ENCODE results near the gene CORO1C. TPM values are rescaled to one million over a fixed set of nuclear protein-coding genes. Genes with fewer than 3 reads are reported as not detected.

Gene CORO1C
- total RNA-seq, 1 donor from 2014 or later: 285 TPM

DNA sequence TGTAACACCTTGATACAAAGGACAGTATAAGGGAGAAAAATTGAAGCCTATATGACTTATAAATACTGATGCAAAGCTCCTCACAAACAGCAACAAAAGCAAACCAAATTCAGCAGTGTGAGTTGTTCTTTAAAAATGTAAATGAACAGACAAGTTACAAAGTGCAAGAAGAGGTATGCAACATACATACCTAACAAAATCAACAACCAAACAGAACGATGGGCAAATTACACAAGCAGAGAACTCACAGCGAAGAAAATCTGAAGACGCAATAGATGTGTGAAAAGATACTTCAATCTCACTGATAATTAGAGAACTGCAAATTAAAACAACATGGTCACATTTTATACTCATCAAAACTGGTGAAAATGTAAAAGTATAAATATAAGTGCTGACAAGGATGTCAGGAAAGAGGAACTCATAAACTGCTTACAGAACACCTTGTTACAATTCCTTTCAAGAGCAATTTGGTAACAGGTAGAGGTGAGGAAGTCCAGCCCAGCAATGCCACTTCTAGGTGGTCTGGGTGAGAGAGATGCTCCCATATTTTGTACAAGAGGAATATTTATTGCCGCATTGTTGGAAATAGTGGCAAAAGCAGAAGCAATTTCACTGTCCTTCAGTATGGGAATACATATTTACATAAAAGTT is 47.3 kb downstream of the CORO1C start:
- peaks cover 14% of the 10 kb centered on the region for H3K4me1 Mint-ChIP-seq (ENCODE audit: low read depth, unreplicated experiment)
- peaks cover 1% of the 10 kb centered on the region for H3K9me3 Mint-ChIP-seq (ENCODE audit: unreplicated experiment)
- DNase-seq: no peak
- H3K4me3 Mint-ChIP-seq (ENCODE audit: unreplicated experiment): no peak overlapping the region
- no peak overlapping the region for H3K27ac Mint-ChIP-seq (ENCODE audit: unreplicated experiment)
- H3K36me3 Mint-ChIP-seq (ENCODE audit: unreplicated experiment): no peaks in the 10 kb centered on the region
- peaks cover 2% of the 10 kb centered on the region for H3K27me3 Mint-ChIP-seq (ENCODE audit: unreplicated experiment)
- TF ChIP-seq, protein P1, sequence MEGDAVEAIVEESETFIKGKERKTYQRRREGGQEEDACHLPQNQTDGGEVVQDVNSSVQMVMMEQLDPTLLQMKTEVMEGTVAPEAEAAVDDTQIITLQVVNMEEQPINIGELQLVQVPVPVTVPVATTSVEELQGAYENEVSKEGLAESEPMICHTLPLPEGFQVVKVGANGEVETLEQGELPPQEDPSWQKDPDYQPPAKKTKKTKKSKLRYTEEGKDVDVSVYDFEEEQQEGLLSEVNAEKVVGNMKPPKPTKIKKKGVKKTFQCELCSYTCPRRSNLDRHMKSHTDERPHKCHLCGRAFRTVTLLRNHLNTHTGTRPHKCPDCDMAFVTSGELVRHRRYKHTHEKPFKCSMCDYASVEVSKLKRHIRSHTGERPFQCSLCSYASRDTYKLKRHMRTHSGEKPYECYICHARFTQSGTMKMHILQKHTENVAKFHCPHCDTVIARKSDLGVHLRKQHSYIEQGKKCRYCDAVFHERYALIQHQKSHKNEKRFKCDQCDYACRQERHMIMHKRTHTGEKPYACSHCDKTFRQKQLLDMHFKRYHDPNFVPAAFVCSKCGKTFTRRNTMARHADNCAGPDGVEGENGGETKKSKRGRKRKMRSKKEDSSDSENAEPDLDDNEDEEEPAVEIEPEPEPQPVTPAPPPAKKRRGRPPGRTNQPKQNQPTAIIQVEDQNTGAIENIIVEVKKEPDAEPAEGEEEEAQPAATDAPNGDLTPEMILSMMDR (IDR thresholded peaks at IDR 0.05; ENCODE audit: partially characterized antibody, unreplicated experiment): no peak

DNA sequence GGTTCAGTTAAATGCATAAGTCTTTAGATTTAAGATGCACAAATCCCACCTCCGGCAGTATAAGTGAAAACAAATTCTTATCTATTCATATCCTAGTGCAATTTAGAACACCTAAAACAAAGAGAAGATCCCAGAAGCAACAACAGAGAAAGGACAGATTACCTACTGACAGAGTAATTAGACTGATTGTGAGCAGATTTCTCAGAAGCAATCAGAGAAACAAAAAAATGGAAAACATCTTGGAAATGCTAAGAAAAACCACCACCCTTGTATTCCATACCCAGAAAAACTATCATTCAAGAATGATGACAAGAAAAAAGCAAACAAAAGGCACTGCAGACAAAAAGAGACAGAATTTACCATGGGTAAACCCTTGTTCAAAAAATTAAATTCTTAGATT is 50.0 kb downstream of the CORO1C start:
- Mint-ChIP-seq H3K27me3 (ENCODE audit: unreplicated experiment) (no peaks in the 10 kb centered on the region), H3K4me3 (ENCODE audit: unreplicated experiment) (no peak overlapping the region), H3K4me1 (ENCODE audit: low read depth, unreplicated experiment) (peaks cover 10% of the 10 kb centered on the region), H3K36me3 (ENCODE audit: unreplicated experiment) (no peaks in the 10 kb centered on the region), H3K27ac (ENCODE audit: unreplicated experiment) (no peak overlapping the region), H3K9me3 (ENCODE audit: unreplicated experiment) (peaks cover 1% of the 10 kb centered on the region)
- DNase-seq: no peak
- TF ChIP-seq, protein P1 (IDR thresholded peaks at IDR 0.05; ENCODE audit: partially characterized antibody, unreplicated experiment): no peak

DNA sequence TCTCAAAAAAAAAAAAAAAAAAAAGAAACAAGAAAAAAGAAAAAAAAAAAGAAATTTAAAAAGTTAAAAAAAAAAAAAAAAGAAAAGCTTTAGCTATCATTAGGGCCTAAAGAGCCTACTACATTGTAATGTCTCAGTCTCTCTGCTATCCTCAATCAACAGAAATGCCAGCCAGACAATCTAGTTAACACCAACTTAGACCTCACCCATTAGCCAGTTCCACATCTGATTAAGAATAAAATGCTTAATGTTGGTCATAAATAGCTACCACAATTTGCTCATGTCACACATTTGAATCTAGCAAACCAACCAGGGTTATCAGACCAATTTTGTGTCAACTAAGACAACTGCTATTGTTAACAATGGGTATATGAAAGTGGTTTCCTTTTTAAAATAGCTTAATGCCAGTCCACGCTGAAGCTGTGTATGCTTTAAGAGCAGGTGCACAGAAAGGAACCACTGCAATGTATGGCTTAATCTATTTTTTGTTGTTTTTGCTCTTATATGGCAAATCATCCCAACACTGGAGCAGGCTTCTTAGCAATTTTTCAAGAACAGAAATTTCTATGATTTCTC is 52.1 kb downstream of the CORO1C start:
- Mint-ChIP-seq H3K4me1 (ENCODE audit: low read depth, unreplicated experiment) (peaks cover 16% of the 10 kb centered on the region), H3K36me3 (ENCODE audit: unreplicated experiment) (no peaks in the 10 kb centered on the region), H3K27ac (ENCODE audit: unreplicated experiment) (no peak overlapping the region), H3K9me3 (ENCODE audit: unreplicated experiment) (peaks cover 4% of the 10 kb centered on the region), H3K4me3 (ENCODE audit: unreplicated experiment) (no peak overlapping the region), H3K27me3 (ENCODE audit: unreplicated experiment) (peaks cover 2% of the 10 kb centered on the region)
- TF ChIP-seq, protein P1 (IDR thresholded peaks at IDR 0.05; ENCODE audit: partially characterized antibody, unreplicated experiment): no peak
- DNase-seq: no peak

DNA sequence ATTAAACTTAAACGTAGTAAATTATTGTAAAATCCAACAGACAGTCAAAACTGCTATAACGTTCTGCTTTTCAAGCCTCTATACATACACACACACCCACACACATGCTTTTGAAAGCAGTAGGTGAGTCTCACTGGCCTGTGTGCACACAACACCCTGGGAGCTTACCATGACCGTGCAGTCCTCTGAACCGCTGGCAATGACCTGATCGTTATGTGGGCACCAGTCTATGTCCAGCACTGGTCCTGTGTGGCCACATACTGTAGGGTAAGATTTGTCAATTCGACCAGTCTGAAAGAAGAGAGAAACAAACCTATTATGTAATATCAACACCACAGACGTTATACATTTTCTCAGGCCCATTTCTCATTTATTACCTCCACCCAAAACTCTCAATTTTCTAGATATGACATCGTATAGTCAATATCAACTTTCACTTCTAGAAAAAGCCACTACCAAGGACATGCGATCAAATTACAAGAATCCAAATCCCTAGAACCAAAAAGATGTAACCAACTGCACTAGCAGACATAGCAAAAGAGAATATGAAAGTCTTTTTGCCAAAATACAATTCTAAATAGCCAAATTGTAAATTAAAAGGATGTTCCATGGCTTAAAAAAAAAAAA is 53.1 kb downstream of the CORO1C start:
- DNase-seq: no peak
- no peak overlapping the region for H3K4me3 Mint-ChIP-seq (ENCODE audit: unreplicated experiment)
- H3K4me1 Mint-ChIP-seq (ENCODE audit: low read depth, unreplicated experiment): peaks cover 19% of the 10 kb centered on the region
- H3K36me3 Mint-ChIP-seq (ENCODE audit: unreplicated experiment): no peaks in the 10 kb centered on the region
- peaks cover 2% of the 10 kb centered on the region for H3K27me3 Mint-ChIP-seq (ENCODE audit: unreplicated experiment)
- TF ChIP-seq, protein P1 (IDR thresholded peaks at IDR 0.05; ENCODE audit: partially characterized antibody, unreplicated experiment): no peak
- no peak overlapping the region for H3K27ac Mint-ChIP-seq (ENCODE audit: unreplicated experiment)
- peaks cover 4% of the 10 kb centered on the region for H3K9me3 Mint-ChIP-seq (ENCODE audit: unreplicated experiment)

DNA sequence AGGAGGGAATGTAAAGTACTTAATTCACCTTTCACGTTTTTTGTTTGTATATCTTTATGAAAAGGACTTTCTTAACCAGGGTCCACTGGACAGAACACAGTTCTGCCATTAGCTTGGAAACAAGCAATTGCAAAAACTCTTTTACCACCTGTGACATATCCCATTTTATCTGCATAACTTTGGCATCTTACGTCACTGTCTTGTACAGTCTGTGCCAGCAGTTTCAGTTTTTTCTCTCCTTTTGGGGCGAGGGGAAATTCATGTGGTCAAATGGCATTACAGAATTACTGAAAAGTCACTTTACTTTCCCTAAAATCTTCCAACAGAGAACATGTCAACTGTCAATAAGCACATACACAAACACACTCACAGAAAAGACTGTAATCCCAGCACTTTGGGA is 53.9 kb downstream of the CORO1C start:
- no peak overlapping the region for H3K27ac Mint-ChIP-seq (ENCODE audit: unreplicated experiment)
- DNase-seq: no peak
- no peaks in the 10 kb centered on the region for H3K36me3 Mint-ChIP-seq (ENCODE audit: unreplicated experiment)
- no peak overlapping the region for H3K4me3 Mint-ChIP-seq (ENCODE audit: unreplicated experiment)
- peaks cover 2% of the 10 kb centered on the region for H3K27me3 Mint-ChIP-seq (ENCODE audit: unreplicated experiment)
- TF ChIP-seq, protein P1 (IDR thresholded peaks at IDR 0.05; ENCODE audit: partially characterized antibody, unreplicated experiment): no peak
- H3K4me1 Mint-ChIP-seq (ENCODE audit: low read depth, unreplicated experiment): peaks cover 20% of the 10 kb centered on the region
- peaks cover 4% of the 10 kb centered on the region for H3K9me3 Mint-ChIP-seq (ENCODE audit: unreplicated experiment)
